Dedifferentiated amniotic fluid mesenchymal stem cell (primary cell): Measurements from ENCODE around the gene SMC1A.
"Not testable (repeated sequence)": the region's sequence is repeated elsewhere in the genome, so short reads cannot be mapped to it uniquely, and the experiment has no call there.

Experiments used
- DNase-seq: peaks from one replicate; pipeline ENCODE4 v3.0.0-alpha.2; 2016; ENCODE audit errors: extremely low spot score

The SMC1A gene

GRCh38 chrX:53422861-53423306, 430 bp upstream of the SMC1A start, which contains the start of gene RIBC1:
RIBC1 (plus strand) TSS chrX:53422873; CDS start chrX:53426277, 3,404 bp downstream.
- no peak for DNase-seq

DNA sequence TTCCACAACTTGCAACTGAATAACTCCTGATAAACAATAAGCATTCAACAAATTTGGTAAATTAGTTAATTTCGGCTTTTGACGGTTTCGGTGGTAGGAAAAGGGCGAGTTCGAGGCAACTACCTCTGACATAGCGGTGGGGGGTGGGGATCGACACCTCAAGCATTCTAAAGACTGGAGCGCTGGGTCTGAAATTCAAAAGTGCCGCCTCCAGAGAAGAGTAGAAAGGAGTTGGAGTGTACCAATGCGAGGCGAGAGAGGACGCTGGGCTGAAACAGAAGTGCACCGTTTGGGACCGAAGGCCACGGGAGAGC, 725 bp downstream of the SMC1A start:
- no peak for DNase-seq

- DNase-seq: no peak
Observed at GRCh38 chrX:53421125-53421524, 1.3 kb downstream of the SMC1A start.

GRCh38 chrX:53420351-53420750, 2.1 kb downstream of the SMC1A start:
- not testable (repeated sequence) for DNase-seq

- no peak for DNase-seq
Observed at GRCh38 chrX:53412446-53412845, 10.0 kb downstream of the SMC1A start.

GRCh38 chrX:53403535-53403934, 18.9 kb downstream of the SMC1A start:
- DNase-seq: no peak

- DNase-seq: no peak
Observed at GRCh38 chrX:53398216-53398615, 24.2 kb downstream of the SMC1A start.

GRCh38 chrX:53395605-53396298, 26.7 kb downstream of the SMC1A start:
- DNase-seq: no peak

DNA sequence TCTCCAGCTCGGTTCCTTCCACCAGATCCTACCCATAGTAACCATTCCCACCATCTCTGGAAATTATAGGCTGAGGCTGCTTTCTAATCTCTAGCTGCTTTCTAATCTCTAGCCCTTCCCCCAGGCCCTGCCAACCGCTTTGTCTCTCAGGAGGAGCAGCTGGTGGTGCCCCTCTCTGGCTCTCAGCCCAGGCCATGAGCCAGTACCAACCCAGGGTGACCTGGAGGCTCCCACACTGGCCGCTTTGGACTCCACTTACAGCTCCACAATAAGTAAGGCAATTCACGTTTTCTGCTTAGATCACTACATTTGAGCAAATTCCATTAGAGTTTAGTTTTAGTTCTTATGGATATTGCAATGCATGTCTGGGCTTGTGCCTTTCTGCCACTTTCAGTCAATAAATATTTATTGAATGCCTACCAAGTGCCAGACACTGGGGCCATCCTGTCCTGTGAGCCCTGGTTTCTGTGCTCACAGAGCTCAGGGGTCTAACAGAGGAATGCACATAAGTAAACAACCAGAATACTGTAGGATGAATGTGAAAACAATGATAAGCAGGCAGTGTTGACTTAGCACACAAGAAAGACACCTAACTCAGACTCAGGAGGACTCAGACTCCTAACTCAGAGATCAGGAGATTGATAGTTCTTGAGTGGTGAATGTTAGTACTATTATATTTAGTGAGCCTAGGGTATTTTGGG, 38.9 kb downstream of the SMC1A start:
- no peak for DNase-seq

DNA sequence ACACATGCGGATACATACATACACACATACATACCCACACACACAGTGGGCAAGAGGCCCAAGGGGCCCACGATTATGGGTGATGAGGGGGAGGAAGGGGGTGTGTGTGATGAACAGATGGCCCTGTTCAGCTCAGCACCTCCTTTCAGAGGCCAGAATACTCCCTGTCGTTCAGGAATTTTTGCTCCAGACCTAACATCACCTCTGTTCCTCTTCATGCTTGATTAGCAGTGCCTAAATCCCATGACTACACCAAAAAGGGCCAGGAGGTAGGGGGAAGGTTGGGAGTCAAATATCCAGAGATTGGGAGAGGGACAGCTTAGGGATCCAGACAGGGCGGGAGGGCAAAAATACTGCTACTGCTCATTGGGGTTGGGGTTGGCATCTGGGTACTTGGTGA, 42.7 kb downstream of the SMC1A start:
- no peak for DNase-seq

DNA sequence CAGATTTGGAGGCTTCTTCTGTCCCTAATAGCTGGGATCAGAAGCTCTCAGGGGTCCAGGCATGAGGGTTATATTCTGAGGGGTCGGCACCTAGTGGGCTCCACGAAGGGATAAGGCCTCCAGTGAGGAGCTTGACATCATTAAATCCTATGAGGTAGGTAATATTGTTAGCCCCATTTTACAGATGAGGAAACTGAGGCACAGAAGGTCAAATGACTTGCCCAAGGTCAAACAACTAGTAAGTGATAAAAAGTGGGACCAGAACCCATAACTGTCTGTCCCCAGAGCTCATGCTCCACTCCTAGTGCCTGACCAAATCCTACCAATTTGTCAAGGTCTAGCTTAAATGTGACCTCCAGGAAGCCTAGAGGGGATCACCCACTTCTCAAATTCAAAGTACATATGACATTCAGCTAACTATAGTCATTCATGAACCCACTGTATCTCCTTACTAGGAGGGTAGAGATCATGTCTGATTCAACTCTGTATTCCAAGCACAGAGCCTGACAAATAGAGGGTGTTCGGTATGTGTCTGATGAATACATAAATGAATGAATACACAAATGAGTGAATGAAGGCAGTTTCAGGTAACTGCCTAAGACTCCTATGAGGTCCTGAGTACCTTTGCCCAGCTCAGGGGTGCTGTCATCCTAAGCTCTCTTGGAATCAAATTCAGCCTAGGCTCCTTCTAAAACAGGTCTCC, 43.3 kb downstream of the SMC1A start:
- DNase-seq: no peak

GRCh38 chrX:53377464-53377863, 45.0 kb downstream of the SMC1A start:
- no peak for DNase-seq

DNA sequence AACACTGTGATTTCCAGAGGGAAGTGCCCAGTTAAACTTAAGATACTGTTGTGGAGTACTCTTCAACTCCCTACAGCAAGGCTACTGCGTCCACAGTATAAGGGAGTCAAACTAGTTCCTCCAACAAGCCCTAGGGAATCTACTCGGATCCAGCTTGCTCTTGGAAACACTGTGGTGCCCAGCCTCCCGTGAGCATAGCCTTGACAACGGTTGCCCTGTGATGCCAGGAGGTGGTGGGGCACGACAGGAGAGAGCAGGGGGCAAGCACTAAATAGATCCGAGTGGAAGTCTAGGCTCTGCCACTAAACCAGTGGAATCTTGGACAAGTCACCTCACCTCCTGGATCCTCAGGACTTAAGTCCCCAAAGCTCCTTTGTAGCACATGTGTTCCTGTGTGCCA, 45.6 kb downstream of the SMC1A start:
- no peak for DNase-seq

DNA sequence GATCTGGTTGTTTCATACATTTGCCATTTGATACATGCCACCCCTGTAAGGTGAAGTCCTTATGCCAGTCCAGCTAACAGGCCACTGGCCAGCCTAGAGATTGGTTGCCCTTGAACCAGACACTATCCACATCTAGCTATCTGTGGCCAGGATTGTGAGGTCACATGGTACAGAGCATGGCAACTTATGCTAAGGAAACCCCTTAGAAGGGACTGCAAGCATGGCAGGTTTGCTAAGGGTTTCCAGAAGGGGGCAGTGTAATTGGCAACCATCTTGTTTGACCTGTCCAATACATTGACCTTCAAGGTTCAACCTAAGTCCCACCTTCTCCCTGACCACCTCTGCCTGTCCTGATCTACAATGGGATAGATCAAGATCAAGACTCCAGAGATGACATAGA, 47.5 kb downstream of the SMC1A start:
- DNase-seq: no peak

DNA sequence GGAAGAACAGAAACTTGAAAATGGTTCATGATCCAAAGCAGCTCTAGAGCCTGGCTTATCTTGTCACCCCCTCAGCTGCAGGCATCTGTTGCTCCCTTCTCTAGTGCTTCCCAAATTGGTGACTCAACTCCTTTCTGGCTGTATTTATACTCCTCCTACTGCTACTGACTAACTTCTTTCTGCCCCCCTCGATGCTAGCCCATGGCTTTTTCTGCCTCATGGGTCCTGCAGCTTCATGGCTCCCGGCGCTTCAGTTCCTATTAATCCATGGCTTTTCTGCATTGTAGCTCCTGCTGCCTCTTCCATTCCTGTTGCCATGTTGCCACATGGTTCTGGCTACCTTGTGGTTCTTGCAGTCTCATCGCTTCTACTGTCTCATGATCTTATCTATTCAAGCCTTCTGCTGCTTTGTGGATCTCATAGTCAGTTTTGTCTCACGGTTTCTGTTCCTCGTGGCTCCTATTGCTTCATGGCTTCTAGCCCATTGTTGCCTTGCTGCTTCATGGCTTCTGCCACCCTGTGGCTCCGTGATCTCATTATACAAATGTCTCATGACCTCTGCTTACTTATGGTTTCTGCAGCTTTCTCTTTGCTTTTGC, 48.1 kb downstream of the SMC1A start:
- no peak for DNase-seq

DNA sequence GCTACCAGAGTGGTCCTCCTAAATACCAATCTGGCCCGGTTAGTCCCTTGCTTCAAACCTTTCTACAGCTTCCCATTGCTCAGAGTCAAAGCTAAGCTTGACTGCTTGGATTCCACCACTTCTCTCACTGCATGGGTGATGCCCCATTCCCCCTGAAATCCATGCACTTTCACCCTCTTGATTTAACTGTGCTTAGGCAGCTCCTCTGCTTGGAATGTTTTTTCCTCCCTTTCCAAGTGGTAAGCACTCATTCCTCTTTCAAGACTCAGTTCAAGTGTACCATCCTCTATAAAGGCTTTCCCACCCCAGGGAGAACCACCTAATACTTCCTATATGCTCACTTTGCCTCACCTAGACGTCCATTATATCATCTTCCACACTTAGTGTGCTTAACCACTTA, 49.1 kb downstream of the SMC1A start:
- no peak for DNase-seq

DNA sequence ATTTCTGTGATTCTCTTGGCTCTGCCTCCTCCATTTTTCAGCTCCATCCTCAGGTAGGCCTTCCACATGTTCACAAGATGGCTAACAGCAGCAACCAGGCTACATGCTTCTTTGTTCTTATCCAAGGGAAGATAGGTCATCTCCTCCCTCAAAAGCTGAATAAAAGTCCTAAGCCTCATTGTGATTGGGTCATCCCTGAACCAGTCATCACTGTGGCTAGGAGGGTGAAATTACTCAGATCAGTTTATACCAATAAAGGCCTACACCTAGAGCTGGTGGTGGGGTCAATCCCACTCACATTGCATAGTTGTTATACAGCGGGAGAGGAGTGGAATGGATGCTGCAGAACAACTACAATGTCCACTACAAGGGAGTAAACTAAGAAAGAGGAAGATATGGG, 56.0 kb downstream of the SMC1A start:
- DNase-seq: not testable (repeated sequence)

DNA sequence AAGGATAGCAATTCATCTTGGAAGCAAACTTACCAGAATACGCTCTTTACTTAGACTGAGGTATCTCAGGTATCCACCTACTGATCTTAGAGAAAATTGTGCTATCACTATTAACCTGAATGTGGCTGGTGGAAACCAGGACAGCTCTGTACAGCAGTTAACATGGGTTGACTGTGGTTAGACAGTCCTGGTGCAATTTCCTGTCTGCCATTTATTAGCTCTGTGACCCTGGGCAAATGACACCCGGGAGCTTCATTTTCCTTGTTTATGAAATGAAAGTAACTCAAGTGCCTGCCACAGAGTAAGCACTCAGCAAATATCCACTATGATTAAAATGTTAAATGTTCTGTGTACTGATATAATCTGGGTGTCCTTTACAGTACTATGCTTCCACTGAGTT, 60.0 kb downstream of the SMC1A start:
- no peak for DNase-seq

DNA sequence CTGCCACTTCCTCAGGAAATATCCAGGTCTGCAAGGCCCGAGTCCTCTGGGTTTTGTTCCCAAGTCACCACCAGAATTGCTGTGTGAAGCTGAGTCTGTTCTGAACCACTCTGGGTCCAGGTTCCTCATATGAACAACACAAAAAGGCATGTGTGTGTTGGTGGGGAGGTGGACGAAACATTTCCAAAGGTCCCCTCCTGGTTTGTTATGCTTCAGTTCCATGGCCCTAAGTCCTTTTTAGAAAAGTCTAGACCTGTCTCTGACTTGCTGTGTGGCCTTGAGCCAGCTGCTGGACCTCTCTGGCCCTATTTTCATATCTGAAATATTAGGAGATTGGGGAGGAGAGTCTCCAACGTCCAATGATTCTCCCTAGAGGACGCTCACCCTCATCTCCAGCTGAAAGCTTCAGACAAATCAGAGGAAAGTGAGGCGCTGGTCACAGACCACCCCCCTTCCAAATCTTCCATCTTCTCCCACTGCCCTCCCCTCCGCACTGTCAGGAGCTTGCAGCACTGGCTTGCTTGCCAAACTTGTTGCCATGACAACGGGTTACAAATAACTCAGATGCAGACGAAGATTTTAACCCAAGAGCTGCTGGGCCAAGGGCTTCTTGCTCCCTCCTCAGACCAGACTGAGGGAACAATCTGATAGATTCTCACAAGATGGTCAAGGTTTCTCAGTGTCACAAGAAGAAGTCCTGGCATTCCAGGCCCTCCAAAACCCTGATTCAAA, 64.5 kb downstream of the SMC1A start:
- DNase-seq: no peak

- DNase-seq: no peak
Observed at GRCh38 chrX:53356186-53356585, 66.3 kb downstream of the SMC1A start.

DNA sequence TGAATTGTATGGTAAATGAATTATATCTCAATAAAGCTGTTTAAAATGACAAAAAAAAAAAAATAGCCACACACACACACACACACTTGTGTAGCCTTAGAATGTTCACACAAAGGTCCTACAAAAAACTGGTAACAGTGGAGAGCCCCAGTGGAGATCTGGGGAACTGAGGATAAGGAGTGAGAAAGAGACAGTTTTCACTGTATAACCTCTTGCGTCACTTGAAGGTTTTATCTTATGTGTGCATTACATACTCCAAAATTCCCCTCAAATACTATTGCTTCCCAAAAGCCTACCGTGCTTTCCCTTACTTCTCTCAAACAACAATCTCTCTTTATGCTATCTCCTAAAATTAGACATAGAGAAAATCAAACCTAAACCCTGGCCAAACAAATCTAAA, 67.8 kb downstream of the SMC1A start:
- no peak for DNase-seq

GRCh38 chrX:53347948-53348347, 74.5 kb downstream of the SMC1A start:
- DNase-seq: no peak
